ENCODE data around the gene ASTN2.

The ASTN2 gene

DNA sequence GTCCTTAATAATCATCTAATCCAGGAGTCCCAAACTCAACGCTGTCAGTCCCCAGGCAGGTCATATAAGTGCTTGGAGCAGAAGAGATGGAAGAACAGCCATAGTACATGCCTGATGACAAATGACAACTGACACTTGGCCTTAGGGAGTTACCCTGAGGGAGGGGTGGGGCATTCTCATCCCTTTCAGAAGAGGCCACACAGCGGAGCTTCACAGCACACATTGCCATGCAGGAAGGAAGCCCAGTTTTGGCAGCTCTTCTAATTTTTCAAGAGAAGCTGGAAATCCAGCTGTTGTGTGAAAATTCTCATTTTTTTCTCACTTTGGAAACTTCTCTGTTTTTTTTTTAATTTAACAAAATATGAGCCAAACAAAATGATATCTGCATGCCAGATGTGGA is 89.0 kb downstream of the ASTN2 start:
- no peak overlapping the region for H3K4me3 ChIP-seq (ENCODE audit: low read depth, low read length)
- TF ChIP-seq, protein P1, sequence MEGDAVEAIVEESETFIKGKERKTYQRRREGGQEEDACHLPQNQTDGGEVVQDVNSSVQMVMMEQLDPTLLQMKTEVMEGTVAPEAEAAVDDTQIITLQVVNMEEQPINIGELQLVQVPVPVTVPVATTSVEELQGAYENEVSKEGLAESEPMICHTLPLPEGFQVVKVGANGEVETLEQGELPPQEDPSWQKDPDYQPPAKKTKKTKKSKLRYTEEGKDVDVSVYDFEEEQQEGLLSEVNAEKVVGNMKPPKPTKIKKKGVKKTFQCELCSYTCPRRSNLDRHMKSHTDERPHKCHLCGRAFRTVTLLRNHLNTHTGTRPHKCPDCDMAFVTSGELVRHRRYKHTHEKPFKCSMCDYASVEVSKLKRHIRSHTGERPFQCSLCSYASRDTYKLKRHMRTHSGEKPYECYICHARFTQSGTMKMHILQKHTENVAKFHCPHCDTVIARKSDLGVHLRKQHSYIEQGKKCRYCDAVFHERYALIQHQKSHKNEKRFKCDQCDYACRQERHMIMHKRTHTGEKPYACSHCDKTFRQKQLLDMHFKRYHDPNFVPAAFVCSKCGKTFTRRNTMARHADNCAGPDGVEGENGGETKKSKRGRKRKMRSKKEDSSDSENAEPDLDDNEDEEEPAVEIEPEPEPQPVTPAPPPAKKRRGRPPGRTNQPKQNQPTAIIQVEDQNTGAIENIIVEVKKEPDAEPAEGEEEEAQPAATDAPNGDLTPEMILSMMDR (IDR thresholded peaks at IDR 0.05; ENCODE audit: low read depth, low read length): no peak

DNA sequence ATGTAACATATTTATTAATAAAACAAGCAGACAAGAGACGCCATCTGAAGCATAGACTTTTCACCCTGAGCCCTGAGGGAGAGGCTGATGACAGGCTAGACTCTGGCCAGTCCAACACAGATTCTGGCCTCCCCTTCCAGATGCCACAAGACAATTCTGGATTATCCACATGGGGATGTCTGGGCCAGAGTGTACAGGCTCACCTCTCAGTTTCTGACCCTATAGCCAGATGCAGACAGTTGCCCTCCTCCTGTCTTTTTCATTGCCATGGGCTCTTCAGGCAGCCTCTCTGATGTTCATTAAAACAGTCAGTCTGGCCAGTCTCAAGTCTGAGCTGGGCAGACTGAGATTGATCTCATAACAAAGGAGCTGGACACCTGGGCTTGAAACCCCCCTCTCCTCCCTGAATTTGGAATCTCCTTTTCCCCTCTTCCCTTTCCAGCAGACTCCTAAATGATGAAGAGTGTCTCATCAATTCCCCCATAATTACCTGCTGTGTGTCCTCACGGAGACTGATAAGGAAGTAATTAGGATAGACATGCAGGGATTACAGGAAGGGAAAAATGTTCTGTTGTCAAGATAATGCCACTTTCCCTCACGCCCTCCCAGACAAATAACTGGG is 89.6 kb downstream of the ASTN2 start:
- H3K4me3 ChIP-seq (ENCODE audit: low read depth, low read length): no peak overlapping the region
- TF ChIP-seq, protein P1 (IDR thresholded peaks at IDR 0.05; ENCODE audit: low read depth, low read length): no peak

DNA sequence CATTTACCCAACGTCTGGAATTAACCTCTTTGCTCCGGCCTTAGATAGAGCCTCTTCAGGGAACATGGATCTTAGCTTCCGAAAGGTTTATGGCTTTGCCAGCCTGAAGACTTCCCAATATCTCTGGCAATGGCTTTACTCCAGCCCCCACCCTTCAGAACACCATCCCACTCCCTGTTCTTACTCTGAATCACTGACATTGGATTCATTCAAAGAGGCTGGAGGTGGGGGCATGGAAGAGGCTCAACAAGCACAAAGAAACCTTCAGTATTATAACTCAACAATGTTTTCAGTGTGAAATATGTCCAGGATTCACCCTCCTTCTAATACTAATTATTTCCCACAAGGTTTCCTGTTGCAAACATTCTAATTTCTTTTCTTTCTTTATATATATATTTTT is 91.5 kb downstream of the ASTN2 start:
- TF ChIP-seq, protein P1 (IDR thresholded peaks at IDR 0.05; ENCODE audit: low read depth, low read length): no peak
- H3K4me3 ChIP-seq (ENCODE audit: low read depth, low read length): no peak overlapping the region

DNA sequence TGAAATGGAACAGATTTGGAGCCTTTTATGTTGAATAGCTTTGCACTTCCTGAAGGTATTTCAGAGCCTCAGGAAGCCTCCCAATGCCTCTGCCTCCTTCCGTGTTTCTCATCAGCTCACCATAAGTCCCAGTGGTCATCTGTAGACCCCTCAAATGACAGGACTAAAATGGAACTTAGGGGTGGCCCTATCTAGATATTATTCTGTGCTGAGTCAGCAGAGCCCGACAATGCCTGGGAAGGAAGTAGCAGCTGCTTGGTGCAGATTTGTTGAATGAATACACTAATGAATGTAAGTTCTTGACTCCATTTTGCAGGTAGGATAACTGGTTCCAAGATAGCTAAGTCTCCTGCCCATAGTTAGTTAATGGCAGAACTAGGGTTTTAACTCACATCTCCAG is 97.7 kb downstream of the ASTN2 start:
- H3K4me3 ChIP-seq (ENCODE audit: low read depth, low read length): no peak overlapping the region
- TF ChIP-seq, protein P1 (IDR thresholded peaks at IDR 0.05; ENCODE audit: low read depth, low read length): no peak

DNA sequence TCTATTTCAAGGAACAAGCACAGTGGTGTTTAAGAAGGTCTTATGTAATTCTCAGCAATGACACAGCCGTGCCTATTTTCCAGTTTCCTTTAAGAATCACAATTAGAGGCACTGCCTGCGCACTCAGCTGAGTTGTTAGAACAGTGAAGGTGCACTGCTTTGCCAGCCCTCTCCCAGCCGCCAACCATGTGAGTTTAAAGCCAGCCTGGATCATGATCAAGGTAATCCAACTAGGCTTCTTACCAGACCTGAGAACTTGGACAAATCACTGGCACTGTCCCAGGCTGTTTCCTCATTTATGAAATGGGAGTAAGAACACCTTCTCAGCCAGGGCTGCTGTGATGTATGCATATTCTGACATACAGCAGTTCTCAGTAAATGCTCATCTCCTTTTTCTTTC is 99.6 kb downstream of the ASTN2 start:
- TF ChIP-seq, protein P1 (IDR thresholded peaks at IDR 0.05; ENCODE audit: low read depth, low read length): no peak
- no peak overlapping the region for H3K4me3 ChIP-seq (ENCODE audit: low read depth, low read length)

DNA sequence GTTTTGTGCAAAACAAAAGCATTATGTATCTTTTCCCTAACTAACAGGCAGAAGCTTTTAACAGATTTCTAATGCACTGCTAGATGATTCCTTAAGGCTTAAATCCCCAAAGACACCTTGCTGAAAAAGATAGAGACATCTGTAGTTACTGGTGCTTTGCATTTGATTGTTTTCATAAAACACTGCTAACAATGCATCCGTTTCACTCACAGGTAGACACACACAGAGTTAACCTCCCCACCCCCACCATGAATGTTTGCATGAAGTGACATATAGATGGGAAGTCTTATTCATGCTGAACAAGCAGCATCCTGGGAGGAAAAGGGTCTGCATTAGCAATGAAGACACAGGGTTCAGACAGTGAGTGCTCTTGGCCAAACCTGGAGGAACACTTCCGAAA is 100.9 kb downstream of the ASTN2 start:
- TF ChIP-seq, protein P1 (IDR thresholded peaks at IDR 0.05; ENCODE audit: low read depth, low read length): no peak

DNA sequence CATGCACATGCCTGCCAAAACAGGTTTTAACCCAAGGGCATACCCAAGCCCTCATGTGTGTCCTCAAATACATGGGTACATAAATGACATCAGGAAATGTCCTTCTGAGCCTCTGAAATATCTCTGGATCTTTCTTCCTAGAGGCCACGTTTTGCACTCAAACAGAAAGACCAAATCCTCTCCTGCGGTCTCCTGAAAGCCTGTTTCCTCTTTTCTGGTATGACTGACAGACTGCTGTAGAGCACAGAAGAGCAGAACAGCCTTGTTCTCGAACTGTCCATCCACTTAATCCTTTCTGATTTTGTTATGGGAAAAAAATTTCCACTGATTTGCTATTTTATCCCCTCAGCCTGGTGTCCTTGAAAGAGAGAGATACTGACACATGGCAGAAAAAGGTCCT is 107.2 kb downstream of the ASTN2 start:
- H3K4me3 ChIP-seq (ENCODE audit: low read depth, low read length): no peak overlapping the region
- TF ChIP-seq, protein P1 (IDR thresholded peaks at IDR 0.05; ENCODE audit: low read depth, low read length): no peak

More for the DNA sequence above, 100.9 kb downstream of the ASTN2 start:
- H3K4me3 ChIP-seq (ENCODE audit: low read depth, low read length): no peak overlapping the region
